MM.1S (cell line): ENCODE data around the gene MYL10.

Source experiments
- CTCF ChIP-seq: fragments of 300-600 bp; sonication (generic); IDR thresholded peaks from 2 replicates; pipeline ENCODE4 v1.5.1; 2016; ENCODE audit warnings: antibody characterized with exemption, low read length, mixed read lengths
- EZH2 ChIP-seq: fragments of 300-600 bp; sonication (generic); optimal IDR thresholded peaks from 2 replicates; pipeline ENCODE3; 2017; ENCODE audit warnings: low read depth, mild to moderate bottlenecking, antibody characterized with exemption, low read length, mixed read lengths

- TF ChIP-seq EZH2 (no peak), CTCF (no peak)
Observed at GRCh38 chr7:101673315-101673714, 44.2 kb upstream of the MYL10 start.
